Stimulated activated CD4-positive, alpha-beta T cell treated with anti-CD3 and anti-CD28 coated beads, Interleukin-12 subunit alpha, Interleukin-12 subunit beta, amount 100 ng/mL, for 48 hours (primary cell): ENCODE results near the gene CCP110.

ENCODE experiments used
- DNase-seq, 3 donors: peaks; one replicate each; pipeline ENCODE4 v3.0.0-alpha.2; 2020; ENCODE audit warnings: low read depth in 2 of 3, low spot score in 1 of 3

Gene CCP110

GRCh38 chr16:19523559-19524355 lies at the start of gene CCP110:
TSS of gene CCP110 (plus strand) at chr16:19523942. CDS start at chr16:19527882, 3,940 bp downstream.
- DNase-seq: peak; percentile 88 to 93 (median 91)

- no peak for DNase-seq
Measured at GRCh38 chr16:19474617-19475016, 49.1 kb upstream of the CCP110 start.

- no peak for DNase-seq
Measured at GRCh38 chr16:19478505-19478904, 45.2 kb upstream of the CCP110 start.

GRCh38 chr16:19479302-19479721 lies 44.4 kb upstream of the CCP110 start:
- no peak for DNase-seq

GRCh38 chr16:19481296-19481695 lies 42.4 kb upstream of the CCP110 start:
- DNase-seq: no peak

GRCh38 chr16:19481769-19482168 lies 42.0 kb upstream of the CCP110 start:
- DNase-seq: no peak

- no peak for DNase-seq
Measured at GRCh38 chr16:19482291-19482690, 41.5 kb upstream of the CCP110 start.

GRCh38 chr16:19484096-19484495 lies 39.6 kb upstream of the CCP110 start:
- no peak for DNase-seq

- DNase-seq: no peak
Measured at GRCh38 chr16:19485611-19486010, 38.1 kb upstream of the CCP110 start.

GRCh38 chr16:19486051-19486450 lies 37.7 kb upstream of the CCP110 start:
- DNase-seq: no peak

GRCh38 chr16:19486750-19487325 lies 36.9 kb upstream of the CCP110 start:
- DNase-seq: no peak

- DNase-seq: no peak
Measured at GRCh38 chr16:19488213-19488640, 35.5 kb upstream of the CCP110 start.

GRCh38 chr16:19490619-19491018 lies 33.1 kb upstream of the CCP110 start:
- no peak for DNase-seq

- DNase-seq: no peak
Measured at GRCh38 chr16:19497176-19497575, 26.6 kb upstream of the CCP110 start.

- no peak for DNase-seq
Measured at GRCh38 chr16:19499006-19499405, 24.7 kb upstream of the CCP110 start.

GRCh38 chr16:19499481-19499880 lies 24.3 kb upstream of the CCP110 start:
- DNase-seq: no peak

GRCh38 chr16:19502395-19503131 lies 21.2 kb upstream of the CCP110 start:
- peak; percentile 30 to 59 (median 57) for DNase-seq

GRCh38 chr16:19503461-19504075 lies 20.2 kb upstream of the CCP110 start:
- no peak for DNase-seq

GRCh38 chr16:19505600-19506303 lies 18.0 kb upstream of the CCP110 start:
- DNase-seq: no peak

GRCh38 chr16:19506965-19507364 lies 16.8 kb upstream of the CCP110 start:
- no peak for DNase-seq

GRCh38 chr16:19507867-19508266 lies 15.9 kb upstream of the CCP110 start:
- DNase-seq: no peak
